OCI-LY3 (cell line): ENCODE measurements around the gene ABHD3.

Source experiments
- H2AFZ ChIP-seq: fragments of 200-600, 300-600 bp; shearing (Covaris generic); 2 replicates; pipeline ENCODE4 v1.6.0; 2014; ENCODE audit warnings: antibody characterized with exemption, low read depth, low read length
- H3K27ac ChIP-seq: fragments of 200-600, 300-600 bp; sonication (generic); 2 replicates; pipeline ENCODE4 v1.5.1; 2014; ENCODE audit warnings: mild to moderate bottlenecking, low read length, moderate library complexity, mixed read lengths
- H3K27me3 ChIP-seq: fragments of 200-600, 300-600 bp; sonication (generic); 2 replicates; pipeline ENCODE4 v1.6.1; 2014; ENCODE audit warnings: low read depth, low read length, mixed read lengths
- H3K36me3 ChIP-seq: fragments of 200-600, 300-600 bp; sonication (generic); replicated peaks from 2 replicates; pipeline ENCODE3; 2014; ENCODE audit warnings: low read depth, low read length, mixed read lengths
- H3K4me1 ChIP-seq: fragments of 300-600, 200-600 bp; sonication (generic); 2 replicates; pipeline ENCODE4 v1.6.1; 2014; ENCODE audit warnings: low read length, mixed read lengths
- H3K4me2 ChIP-seq: fragments of 200-600, 300-600 bp; sonication (generic); 2 replicates; pipeline ENCODE4 v1.6.1; 2014; ENCODE audit warnings: low read length, mixed read lengths
- H3K4me3 ChIP-seq: fragments of 300-600, 200-600 bp; sonication (generic); 2 replicates; pipeline ENCODE4 v1.5.1; 2014; ENCODE audit warnings: antibody characterized with exemption, mild to moderate bottlenecking, low read length, moderate library complexity
- H3K79me2 ChIP-seq: fragments of 300-600, 200-600 bp; shearing (Covaris generic); 2 replicates; pipeline ENCODE4 v1.6.1; 2014; ENCODE audit warnings: mild to moderate bottlenecking, low read length, mixed read lengths
- H3K9ac ChIP-seq: fragments of 300-600, 200-600 bp; shearing (Covaris generic); 2 replicates; pipeline ENCODE4 v1.6.0; 2014; ENCODE audit warnings: mild to moderate bottlenecking, low read length, moderate library complexity
- H3K9me3 ChIP-seq: fragments of 200-600, 300-600 bp; shearing (Covaris generic); 2 replicates; pipeline ENCODE4 v1.6.1; 2014; ENCODE audit warnings: low read length, mixed read lengths; ENCODE audit not compliant: insufficient read depth
- H4K20me1 ChIP-seq: fragments of 200-600, 300-600 bp; sonication (generic); 2 replicates; pipeline ENCODE4 v1.6.1; 2016; ENCODE audit warnings: low read length, mixed read lengths; ENCODE audit not compliant: insufficient read depth
- EZH2phosphoT487 ChIP-seq: fragments of 200-600 bp; shearing (Covaris generic); IDR thresholded peaks from 2 replicates; pipeline ENCODE4 v1.6.1; 2018; ENCODE audit warnings: antibody characterized with exemption, mixed run types, low read depth
- TF ChIP-seq, protein P1 (sequence below): fragments of 200-600, 300-600 bp; sonication (generic); IDR thresholded peaks from 2 replicates; pipeline ENCODE4 v1.5.1; 2014; ENCODE audit warnings: antibody characterized with exemption, low read length, low read depth

Gene ABHD3

DNA sequence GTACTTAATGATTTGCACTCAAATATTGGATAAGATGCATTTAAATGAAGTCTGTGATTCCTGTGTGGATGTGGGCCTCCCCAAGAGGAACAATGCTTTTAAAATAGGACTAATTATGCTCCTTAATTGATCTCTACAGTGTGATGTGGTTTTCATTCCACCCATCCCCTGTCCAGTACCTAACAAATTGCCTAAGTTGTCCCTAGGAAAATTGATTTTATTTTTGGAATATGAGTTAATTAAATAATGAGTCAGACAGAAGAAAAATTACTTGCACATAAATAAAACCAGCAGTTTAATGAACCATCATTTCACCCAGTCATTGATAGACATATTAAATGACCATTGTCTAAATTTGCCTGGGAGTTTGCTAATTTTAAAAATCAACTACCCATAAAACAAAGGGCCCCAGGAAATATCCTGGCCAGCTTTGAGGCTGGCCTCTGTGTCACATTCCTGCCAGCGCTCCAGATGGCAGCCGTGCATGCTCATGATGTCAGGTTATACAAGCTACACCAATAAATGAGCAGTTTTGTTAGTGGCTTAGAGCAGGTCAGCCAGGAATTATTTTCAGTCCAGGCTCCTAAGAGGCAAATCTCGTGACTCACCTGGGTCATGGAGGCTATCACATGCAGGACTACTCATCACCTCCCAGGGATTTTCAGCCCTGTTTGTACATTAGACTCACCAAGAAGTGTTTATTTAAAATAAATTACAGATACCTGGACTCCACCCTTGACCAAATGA lies 31.9 kb downstream of the ABHD3 start:
- Histone ChIP-seq H3K9me3 (no peaks in the 10 kb centered on the region), H3K27ac (no peak overlapping the region), H4K20me1 (no peaks in the 10 kb centered on the region), H3K36me3 (no peaks in the 10 kb centered on the region), H3K9ac (no peak overlapping the region), H3K4me3 (no peak overlapping the region), H2AFZ (no peak overlapping the region), H3K4me2 (no peak overlapping the region), H3K4me1 (no peaks in the 10 kb centered on the region), H3K27me3 (no peaks in the 10 kb centered on the region), H3K79me2 (no peaks in the 10 kb centered on the region)
- no peak for TF ChIP-seq EZH2phosphoT487
- TF ChIP-seq, protein P1, sequence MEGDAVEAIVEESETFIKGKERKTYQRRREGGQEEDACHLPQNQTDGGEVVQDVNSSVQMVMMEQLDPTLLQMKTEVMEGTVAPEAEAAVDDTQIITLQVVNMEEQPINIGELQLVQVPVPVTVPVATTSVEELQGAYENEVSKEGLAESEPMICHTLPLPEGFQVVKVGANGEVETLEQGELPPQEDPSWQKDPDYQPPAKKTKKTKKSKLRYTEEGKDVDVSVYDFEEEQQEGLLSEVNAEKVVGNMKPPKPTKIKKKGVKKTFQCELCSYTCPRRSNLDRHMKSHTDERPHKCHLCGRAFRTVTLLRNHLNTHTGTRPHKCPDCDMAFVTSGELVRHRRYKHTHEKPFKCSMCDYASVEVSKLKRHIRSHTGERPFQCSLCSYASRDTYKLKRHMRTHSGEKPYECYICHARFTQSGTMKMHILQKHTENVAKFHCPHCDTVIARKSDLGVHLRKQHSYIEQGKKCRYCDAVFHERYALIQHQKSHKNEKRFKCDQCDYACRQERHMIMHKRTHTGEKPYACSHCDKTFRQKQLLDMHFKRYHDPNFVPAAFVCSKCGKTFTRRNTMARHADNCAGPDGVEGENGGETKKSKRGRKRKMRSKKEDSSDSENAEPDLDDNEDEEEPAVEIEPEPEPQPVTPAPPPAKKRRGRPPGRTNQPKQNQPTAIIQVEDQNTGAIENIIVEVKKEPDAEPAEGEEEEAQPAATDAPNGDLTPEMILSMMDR, result no peak

DNA sequence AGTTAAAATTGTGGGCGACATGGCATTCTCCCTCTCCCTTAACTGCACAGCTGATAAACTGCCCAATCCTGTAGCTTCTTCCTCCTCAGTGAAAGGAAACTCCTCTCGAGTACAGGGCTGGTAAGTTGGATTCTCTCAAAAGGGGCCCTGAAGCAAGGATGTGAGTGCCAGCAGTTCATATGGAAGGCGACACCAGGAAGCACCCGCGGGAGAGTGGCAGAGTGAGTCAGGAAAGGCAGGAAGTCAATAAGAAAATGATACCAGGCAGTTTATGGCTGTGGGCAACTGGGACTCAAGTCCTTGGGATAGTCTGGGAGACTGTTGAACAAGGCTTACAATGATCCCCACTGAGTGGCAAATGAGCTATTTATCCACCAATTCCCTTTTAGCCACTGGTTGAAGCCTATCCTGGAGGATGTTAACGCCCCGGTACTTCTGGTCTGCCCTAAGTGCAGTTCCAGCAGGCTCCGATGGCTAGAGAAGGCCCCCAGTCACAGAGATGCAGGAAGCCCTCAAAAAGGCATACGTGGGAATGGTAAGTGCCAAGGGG lies 34.8 kb downstream of the ABHD3 start:
- H3K4me2 ChIP-seq, result no peak overlapping the region
- no peak overlapping the region for H3K9ac ChIP-seq

DNA sequence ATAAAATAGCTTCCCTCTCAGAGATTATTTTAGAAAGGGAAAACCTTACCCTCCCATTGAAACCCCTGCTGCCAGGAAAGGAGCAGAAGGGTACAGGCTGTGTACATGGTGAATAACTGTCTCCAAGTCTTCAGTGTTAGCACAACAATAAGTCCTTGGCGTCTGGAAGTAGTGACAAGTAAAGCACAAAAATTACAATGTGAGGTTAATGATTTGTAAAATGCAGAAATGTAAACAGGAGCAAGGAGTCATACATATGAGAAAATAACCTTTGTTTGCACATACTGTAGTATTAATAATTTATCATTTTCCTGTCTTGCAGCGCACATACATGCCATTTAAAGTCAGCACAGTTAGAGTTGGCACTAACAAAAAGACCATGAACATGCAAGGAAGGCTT lies 40.5 kb downstream of the ABHD3 start:
- no peaks in the 10 kb centered on the region for H4K20me1 ChIP-seq
- H3K27ac ChIP-seq, result no peak overlapping the region
- no peak overlapping the region for H3K4me2 ChIP-seq
- H3K4me1 ChIP-seq, result no peaks in the 10 kb centered on the region
- no peak overlapping the region for H2AFZ ChIP-seq
- no peaks in the 10 kb centered on the region for H3K9me3 ChIP-seq
- no peak overlapping the region for H3K4me3 ChIP-seq
- no peaks in the 10 kb centered on the region for H3K27me3 ChIP-seq
- no peak overlapping the region for H3K9ac ChIP-seq
- peaks cover 3% of the 10 kb centered on the region for H3K36me3 ChIP-seq
- H3K79me2 ChIP-seq, result no peaks in the 10 kb centered on the region
- TF ChIP-seq, protein P1, result no peak
- no peak for TF ChIP-seq EZH2phosphoT487

More for the DNA sequence above, 34.8 kb downstream of the ABHD3 start:
- Histone ChIP-seq H3K36me3 (no peaks in the 10 kb centered on the region), H3K9me3 (no peaks in the 10 kb centered on the region), H3K79me2 (no peaks in the 10 kb centered on the region), H3K4me1 (no peaks in the 10 kb centered on the region), H3K27ac (no peak overlapping the region), H3K4me3 (no peak overlapping the region), H3K27me3 (no peaks in the 10 kb centered on the region), H4K20me1 (no peaks in the 10 kb centered on the region), H2AFZ (no peak overlapping the region)
- TF ChIP-seq, protein P1, result no peak
- TF ChIP-seq EZH2phosphoT487, result no peak

DNA sequence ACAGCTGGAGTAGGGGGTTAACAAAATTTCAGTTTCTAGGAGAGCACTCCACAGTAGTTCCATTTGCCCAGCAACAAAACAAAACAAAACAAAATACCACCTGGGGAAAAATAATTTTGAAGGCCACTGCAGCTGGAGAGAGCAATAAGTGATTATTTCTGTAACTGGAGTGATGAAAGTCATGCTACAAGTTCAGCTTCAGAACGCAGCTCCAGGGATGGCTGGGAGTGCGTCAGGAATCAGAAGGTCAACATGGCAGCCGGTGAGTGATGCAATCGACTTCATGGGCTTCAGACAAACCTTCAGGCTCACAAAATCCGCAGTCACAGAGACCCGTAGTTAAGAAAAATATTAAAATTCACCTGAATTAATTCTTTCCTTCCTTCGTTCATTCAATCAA lies 41.0 kb downstream of the ABHD3 start:
- TF ChIP-seq, protein P1, result no peak
- no peak for TF ChIP-seq EZH2phosphoT487
- Histone ChIP-seq H3K4me1 (no peaks in the 10 kb centered on the region), H3K27me3 (no peaks in the 10 kb centered on the region), H3K9ac (no peak overlapping the region), H3K4me3 (no peak overlapping the region), H2AFZ (no peak overlapping the region), H3K4me2 (no peak overlapping the region), H3K79me2 (no peaks in the 10 kb centered on the region), H3K9me3 (no peaks in the 10 kb centered on the region), H3K36me3 (peaks cover 3% of the 10 kb centered on the region), H4K20me1 (no peaks in the 10 kb centered on the region), H3K27ac (no peak overlapping the region)
